H4 (cell line): ENCODE results near the gene SMARCD1. TPM values are rescaled to one million over a fixed set of nuclear protein-coding genes. Genes with fewer than 3 reads are reported as not detected.

Source experiments
- DNase-seq: peaks from one replicate; pipeline ENCODE4 v3.0.0-alpha.2; 2015; ENCODE audit warnings: low spot score
- total RNA-seq: library from RNA; depleted of rRNA; stranded (reverse); fragments of >200 nt; shearing (Covaris generic); gene quantifications from 2 replicates; pipeline ENCODE4 v1.2.3, GENCODE V29; 2014

Gene SMARCD1
- total RNA-seq, 1 experiment from 2014 or later: 64.3 TPM

- peak; percentile 19 for DNase-seq
Measured at GRCh38 chr12:50057000-50057841, 27.9 kb upstream of the SMARCD1 start, which contains the start of gene ASIC1. ASIC1 (plus strand) TSS chr12:50057596; CDS start chr12:50058767, 1,171 bp downstream.

- DNase-seq: no peak
Measured at GRCh38 chr12:50057896-50058670, 27.1 kb upstream of the SMARCD1 start.

- no peak for DNase-seq
Measured at GRCh38 chr12:50058743-50059312, 26.3 kb upstream of the SMARCD1 start.

GRCh38 chr12:50059440-50060119 lies 25.6 kb upstream of the SMARCD1 start:
- DNase-seq: no peak

GRCh38 chr12:50060120-50060468 lies 25.0 kb upstream of the SMARCD1 start:
- DNase-seq: no peak

- DNase-seq: no peak
Measured at GRCh38 chr12:50061171-50061570, 24.0 kb upstream of the SMARCD1 start.

GRCh38 chr12:50061946-50062686 lies 23.0 kb upstream of the SMARCD1 start:
- DNase-seq: no peak

- DNase-seq: no peak
Measured at GRCh38 chr12:50062728-50063460, 22.2 kb upstream of the SMARCD1 start.

GRCh38 chr12:50065726-50066310 lies 19.3 kb upstream of the SMARCD1 start:
- DNase-seq: no peak

- DNase-seq: peak; percentile 54
Measured at GRCh38 chr12:50066402-50066801, 18.7 kb upstream of the SMARCD1 start.

GRCh38 chr12:50069069-50069468 lies 16.1 kb upstream of the SMARCD1 start:
- DNase-seq: no peak

GRCh38 chr12:50069539-50069938 lies 15.6 kb upstream of the SMARCD1 start:
- DNase-seq: no peak

GRCh38 chr12:50070314-50071060 lies 14.7 kb upstream of the SMARCD1 start:
- peak; percentile 75 for DNase-seq

- no peak for DNase-seq
Measured at GRCh38 chr12:50072198-50072907, 12.8 kb upstream of the SMARCD1 start.

GRCh38 chr12:50073206-50073605 lies 11.9 kb upstream of the SMARCD1 start:
- no peak for DNase-seq

- DNase-seq: no peak
Measured at GRCh38 chr12:50073712-50074111, 11.4 kb upstream of the SMARCD1 start.

GRCh38 chr12:50074936-50075807 lies 10.0 kb upstream of the SMARCD1 start:
- peak; percentile 75 for DNase-seq

GRCh38 chr12:50075808-50076170 lies 9.4 kb upstream of the SMARCD1 start:
- no peak for DNase-seq
